ENCODE data around the gene FBXO17. TPM values are rescaled to one million over a fixed set of nuclear protein-coding genes. Genes with fewer than 3 reads are reported as not detected.
A peak's percentile ranks its signal among the peaks of the same experiment; 100 is the strongest.

Gene FBXO17
- total RNA-seq, 1 experiment from 2014 or later = 8.1 TPM

DNA sequence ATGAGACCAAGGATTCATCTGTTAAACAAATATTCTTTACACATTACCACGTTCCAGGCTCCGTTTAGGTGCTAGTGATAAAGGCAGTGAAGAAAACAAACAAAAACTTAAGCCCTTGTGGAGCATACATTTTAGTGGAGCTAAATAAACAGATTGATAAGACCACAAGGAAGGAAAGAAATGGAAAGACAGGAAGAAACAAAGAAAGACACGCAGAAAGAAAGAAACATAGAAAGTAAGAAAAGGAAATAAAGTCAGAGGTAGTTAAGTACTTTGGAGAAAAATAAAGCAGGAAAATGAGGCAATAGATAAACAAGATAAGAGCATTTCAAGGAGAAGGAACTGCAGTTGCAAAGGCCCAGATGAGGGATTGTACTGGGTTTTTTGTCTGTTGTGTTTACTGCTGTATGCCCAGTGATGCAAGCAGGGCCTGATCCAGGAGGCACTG, 74.8 kb downstream of the FBXO17 start:
- peak overlapping the region; percentile 64 for H3K27ac ChIP-seq
- peak overlapping the region; percentile 80 for H2AFZ ChIP-seq
- DNase-seq = no peak
- H3F3A ChIP-seq (ENCODE audit: insufficient read depth, low read depth) = no peaks in the 10 kb centered on the region
- intact Hi-C loops (cut with micrococcal nuclease; ENCODE audit: unreplicated experiment) = loop anchor here (1.0 kb wide), 1 partner anchor 30 kb away; the partner anchor contains the start of genes MRPS12 and SARS2
- H3K4me1 ChIP-seq (replicated peaks; ENCODE audit: insufficient read depth) = peaks cover 16% of the 10 kb centered on the region
- H3K4me3 ChIP-seq = peak overlapping the region; percentile 62
- TF ChIP-seq, protein P1, sequence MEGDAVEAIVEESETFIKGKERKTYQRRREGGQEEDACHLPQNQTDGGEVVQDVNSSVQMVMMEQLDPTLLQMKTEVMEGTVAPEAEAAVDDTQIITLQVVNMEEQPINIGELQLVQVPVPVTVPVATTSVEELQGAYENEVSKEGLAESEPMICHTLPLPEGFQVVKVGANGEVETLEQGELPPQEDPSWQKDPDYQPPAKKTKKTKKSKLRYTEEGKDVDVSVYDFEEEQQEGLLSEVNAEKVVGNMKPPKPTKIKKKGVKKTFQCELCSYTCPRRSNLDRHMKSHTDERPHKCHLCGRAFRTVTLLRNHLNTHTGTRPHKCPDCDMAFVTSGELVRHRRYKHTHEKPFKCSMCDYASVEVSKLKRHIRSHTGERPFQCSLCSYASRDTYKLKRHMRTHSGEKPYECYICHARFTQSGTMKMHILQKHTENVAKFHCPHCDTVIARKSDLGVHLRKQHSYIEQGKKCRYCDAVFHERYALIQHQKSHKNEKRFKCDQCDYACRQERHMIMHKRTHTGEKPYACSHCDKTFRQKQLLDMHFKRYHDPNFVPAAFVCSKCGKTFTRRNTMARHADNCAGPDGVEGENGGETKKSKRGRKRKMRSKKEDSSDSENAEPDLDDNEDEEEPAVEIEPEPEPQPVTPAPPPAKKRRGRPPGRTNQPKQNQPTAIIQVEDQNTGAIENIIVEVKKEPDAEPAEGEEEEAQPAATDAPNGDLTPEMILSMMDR (conservative IDR thresholded peaks at IDR 0.05) = no peak
- TF ChIP-seq EZH2 (IDR thresholded peaks at IDR 0.05; ENCODE audit: low read depth) = no peak
- no peaks in the 10 kb centered on the region for H4K20me1 ChIP-seq (ENCODE audit: insufficient read depth)
- no peaks in the 10 kb centered on the region for H3K9me2 ChIP-seq (ENCODE audit: insufficient read depth)
- H3K27me3 ChIP-seq (ENCODE audit: insufficient read depth, low read depth) = no peaks in the 10 kb centered on the region
- no TSS peak for BruUV-seq (replicated peaks)
- H3K9me3 ChIP-seq (ENCODE audit: insufficient read depth, low read depth) = 0 out of 2 replicates have a peak, but pooled peaks cover 3% of the 10 kb centered on the region
- ChIA-PET CTCF (interaction anchor here (0.6 kb wide), 1 partner anchor 564 kb away, joined by 5 read pairs; no protein-coding TSS in a partner anchor), POLR2A (ENCODE audit: unreplicated experiment) (interaction anchor here (0.6 to 0.9 kb wide), 4 partner anchors 36 to 475 kb away, joined by 5 to 26 read pairs (median 6); partner anchors contain the start of gene RASGRP4)
- peak overlapping the region; percentile 84 for H3K4me2 ChIP-seq
- H3K36me3 ChIP-seq (ENCODE audit: low read depth) = no peaks in the 10 kb centered on the region
- H3K79me2 ChIP-seq (ENCODE audit: low read depth) = peaks cover 24% of the 10 kb centered on the region

DNA sequence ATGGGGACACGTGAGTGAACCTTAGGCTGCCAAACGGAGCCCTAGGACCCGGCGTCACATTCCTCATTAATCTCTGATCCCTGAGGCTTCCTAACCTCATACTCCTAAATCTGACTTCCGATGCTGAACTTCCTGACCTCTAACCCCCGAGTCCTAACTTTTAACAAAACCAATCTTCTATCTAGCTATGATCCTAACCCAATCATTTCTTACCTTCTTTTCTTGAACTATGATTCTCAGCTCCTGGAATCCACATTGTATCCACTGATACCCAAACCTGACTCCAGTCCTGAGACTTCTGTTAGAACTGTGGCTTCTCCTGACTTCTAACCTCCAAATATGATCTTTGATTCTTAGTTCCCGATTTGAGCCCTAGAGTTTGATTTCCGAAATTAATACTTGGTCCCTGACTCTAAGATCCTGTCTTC, 75.3 kb downstream of the FBXO17 start:
- POLR2A ChIA-PET (ENCODE audit: unreplicated experiment) = interaction anchor here (0.5 to 0.9 kb wide), 9 partner anchors 12 to 495 kb away, joined by 3 to 26 read pairs (median 6); partner anchors contain the start of genes CCER2 and RASGRP4
- DNase-seq = no peak
- BruUV-seq (replicated peaks) = TSS peak; percentile 61
- Histone ChIP-seq H3F3A (ENCODE audit: insufficient read depth, low read depth) (no peaks in the 10 kb centered on the region), H3K4me3 (peak overlapping the region; percentile 62), H3K79me2 (ENCODE audit: low read depth) (peaks cover 24% of the 10 kb centered on the region), H4K20me1 (ENCODE audit: insufficient read depth) (no peaks in the 10 kb centered on the region), H3K9me3 (ENCODE audit: insufficient read depth, low read depth) (0 out of 2 replicates have a peak, but pooled peaks cover 3% of the 10 kb centered on the region), H3K36me3 (ENCODE audit: low read depth) (no peaks in the 10 kb centered on the region), H3K27ac (peak overlapping the region; percentile 64), H3K4me2 (peak overlapping the region; percentile 84), H3K9me2 (ENCODE audit: insufficient read depth) (no peaks in the 10 kb centered on the region), H3K4me1 (replicated peaks; ENCODE audit: insufficient read depth) (peaks cover 16% of the 10 kb centered on the region), H2AFZ (peak overlapping the region; percentile 80), H3K27me3 (ENCODE audit: insufficient read depth, low read depth) (no peaks in the 10 kb centered on the region)
- CTCF ChIA-PET = no interaction called here
- TF ChIP-seq EZH2 (IDR thresholded peaks at IDR 0.05; ENCODE audit: low read depth) = no peak
- TF ChIP-seq, protein P1 (conservative IDR thresholded peaks at IDR 0.05) = no peak
- intact Hi-C loops (cut with micrococcal nuclease; ENCODE audit: unreplicated experiment) = loop anchor here (1.0 kb wide), 1 partner anchor 30 kb away; the partner anchor contains the start of genes MRPS12 and SARS2

GRCh38 chr19:38899447-38900201, 75.9 kb downstream of the FBXO17 start, which contains the start of the genes NFKBIB and SIRT2:
NFKBIB (plus strand) TSS chr19:38899969; CDS start chr19:38900033, 64 bp downstream.
SIRT2 (minus strand) TSS chr19:38899618; CDS start chr19:38899521, 97 bp downstream.
- POLR2A ChIA-PET (ENCODE audit: unreplicated experiment) = interaction anchor here (0.5 to 0.7 kb wide), 8 partner anchors 12 to 494 kb away, joined by 3 to 12 read pairs (median 4); partner anchors contain the start of gene CCER2
- no TSS peak for BruUV-seq (replicated peaks)

More at GRCh38 chr19:38899447-38900201, 75.9 kb downstream of the FBXO17 start, which contains the start of the genes NFKBIB and SIRT2:
- no peaks in the 10 kb centered on the region for H3K36me3 ChIP-seq (ENCODE audit: low read depth)
- H3K4me1 ChIP-seq (replicated peaks; ENCODE audit: insufficient read depth) = peaks cover 16% of the 10 kb centered on the region
- no peaks in the 10 kb centered on the region for H3K27me3 ChIP-seq (ENCODE audit: insufficient read depth, low read depth)
- H2AFZ ChIP-seq = peak within 1 kb of the TSS; percentile 92
- peak within 1 kb of the TSS; percentile 73 for H3K4me3 ChIP-seq
- peak within 1 kb of the TSS; percentile 84 for H3K4me2 ChIP-seq
- TF ChIP-seq, protein P1 (conservative IDR thresholded peaks at IDR 0.05) = no peak
- TF ChIP-seq EZH2 (IDR thresholded peaks at IDR 0.05; ENCODE audit: low read depth) = no peak
- intact Hi-C loops (cut with micrococcal nuclease; ENCODE audit: unreplicated experiment) = loop anchor here (1.0 kb wide), 3 partner anchors 31 to 262 kb away; partner anchors contain the start of genes MRPS12 and SARS2
- 0 out of 2 replicates have a peak, but pooled peaks cover 3% of the 10 kb centered on the region for H3K9me3 ChIP-seq (ENCODE audit: insufficient read depth, low read depth)
- DNase-seq = peak; percentile 99
- H3K27ac ChIP-seq = peak within 1 kb of the TSS; percentile 64
- peaks cover 24% of the 10 kb centered on the region for H3K79me2 ChIP-seq (ENCODE audit: low read depth)
- CTCF ChIA-PET = no interaction called here
- no peaks in the 10 kb centered on the region for H3F3A ChIP-seq (ENCODE audit: insufficient read depth, low read depth)
- no peaks in the 10 kb centered on the region for H4K20me1 ChIP-seq (ENCODE audit: insufficient read depth)
- H3K9me2 ChIP-seq (ENCODE audit: insufficient read depth) = no peaks in the 10 kb centered on the region
